ENCODE results near the gene TTYH1.
"Not testable (repeated sequence)": the region's sequence is repeated elsewhere in the genome, so short reads cannot be mapped to it uniquely, and the experiment has no call there.

TTYH1 gene

GRCh38 chr19:54460230-54461005 lies 45.2 kb downstream of the TTYH1 start:
- DNase-seq (ENCODE audit: low spot score): no peak

- DNase-seq (ENCODE audit: low spot score): no peak
Observed at GRCh38 chr19:54461210-54461609, 45.9 kb downstream of the TTYH1 start.

DNA sequence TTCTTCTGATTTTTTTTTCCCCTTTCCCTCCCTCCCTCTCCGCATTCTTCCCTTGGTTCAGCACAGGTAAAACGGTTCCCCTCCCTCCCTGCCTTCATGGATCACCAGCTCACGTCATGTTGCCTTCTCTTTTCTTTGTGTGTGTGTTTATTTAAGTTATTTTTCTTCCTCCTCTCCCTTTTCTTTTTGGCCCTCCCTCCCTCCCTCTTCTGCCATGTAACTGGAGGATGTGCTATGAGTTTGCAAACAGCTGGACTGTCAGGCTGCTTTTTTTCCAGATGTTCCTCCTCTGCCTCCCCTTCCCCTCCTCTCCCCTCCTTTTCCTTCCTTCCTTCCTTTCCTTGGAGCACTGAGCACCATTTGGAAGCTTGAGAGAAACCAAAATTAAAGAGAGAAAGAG lies 46.3 kb downstream of the TTYH1 start:
- DNase-seq (ENCODE audit: low spot score): no peak

DNA sequence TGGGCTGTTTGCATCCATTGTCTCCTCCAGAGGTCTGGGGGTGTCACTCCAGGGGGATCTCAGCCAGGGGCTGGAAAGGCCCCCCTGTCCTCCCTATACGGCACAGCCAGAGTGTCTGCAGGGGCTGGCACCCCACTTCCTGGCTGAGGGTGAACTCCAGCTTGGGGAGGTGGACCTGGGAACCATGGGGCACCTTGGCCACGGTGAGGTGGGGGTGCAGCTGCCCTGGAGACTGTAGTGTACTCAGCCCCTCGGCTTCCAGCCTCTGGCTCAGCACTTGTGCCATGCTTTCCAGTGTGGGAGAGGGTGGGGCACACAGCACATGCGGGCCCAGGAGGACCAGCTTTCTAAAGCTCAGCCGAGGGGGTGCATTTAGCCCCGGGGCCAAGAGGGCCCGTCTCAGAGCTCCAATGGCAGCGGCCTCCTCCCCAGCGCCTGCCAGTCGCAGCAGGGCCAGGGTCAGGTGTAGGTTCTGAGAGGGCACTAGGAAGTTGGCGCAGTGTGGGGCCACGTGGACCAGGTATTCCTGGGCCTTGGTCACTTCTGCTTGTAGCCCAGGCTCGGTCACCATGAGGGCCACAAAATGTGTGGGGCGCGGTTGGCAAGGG lies 46.9 kb downstream of the TTYH1 start:
- DNase-seq (ENCODE audit: low spot score): no peak

GRCh38 chr19:54462655-54463530 lies 47.6 kb downstream of the TTYH1 start:
- DNase-seq (ENCODE audit: low spot score): peak; percentile 63

GRCh38 chr19:54463531-54464043 lies 48.3 kb downstream of the TTYH1 start, which contains the start of gene LENG9:
LENG9 (minus strand) TSS chr19:54463778; CDS start chr19:54463526, 252 bp downstream.
- peak; percentile 97 for DNase-seq (ENCODE audit: low spot score)

- DNase-seq (ENCODE audit: low spot score): peak; percentile 73
Observed at GRCh38 chr19:54464044-54464629, 48.9 kb downstream of the TTYH1 start.

GRCh38 chr19:54464630-54465425 lies 49.6 kb downstream of the TTYH1 start:
- DNase-seq (ENCODE audit: low spot score): peak; percentile 91

DNA sequence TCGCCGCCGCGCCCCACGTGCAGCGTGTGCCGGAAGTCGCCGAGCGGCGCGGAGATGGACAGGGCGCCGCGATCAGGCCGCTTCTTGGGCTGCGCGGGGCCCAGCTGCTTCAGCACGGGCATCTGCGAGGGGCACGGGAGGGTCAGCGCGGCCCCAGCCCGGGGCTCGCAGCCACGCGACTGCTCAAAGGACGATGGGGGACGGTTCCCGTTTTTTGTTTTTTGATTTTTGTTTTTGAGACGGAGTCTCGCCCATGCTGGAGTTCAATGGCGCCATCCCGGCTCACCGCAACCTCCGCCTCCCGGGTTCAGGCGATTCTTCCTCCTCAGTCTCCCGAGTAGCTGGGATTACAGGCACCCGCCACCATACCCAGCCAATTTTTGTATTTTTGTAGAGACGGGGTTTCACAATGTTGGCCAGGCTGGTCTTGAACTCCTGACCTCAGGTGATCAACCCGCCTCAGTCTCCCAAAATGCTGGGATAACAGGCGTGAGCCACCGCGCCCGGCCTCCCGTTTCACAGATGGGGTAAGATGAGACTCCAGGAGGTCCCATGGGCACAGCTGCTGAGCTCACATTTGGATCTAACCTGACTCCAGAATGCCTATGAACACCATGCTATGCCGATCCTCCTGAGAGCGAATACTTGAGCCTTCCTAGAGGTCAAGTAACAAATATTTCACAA lies 50.3 kb downstream of the TTYH1 start:
- no peak for DNase-seq (ENCODE audit: low spot score)

- DNase-seq (ENCODE audit: low spot score): not testable (repeated sequence)
Observed at GRCh38 chr19:54466110-54466480, 50.8 kb downstream of the TTYH1 start.

DNA sequence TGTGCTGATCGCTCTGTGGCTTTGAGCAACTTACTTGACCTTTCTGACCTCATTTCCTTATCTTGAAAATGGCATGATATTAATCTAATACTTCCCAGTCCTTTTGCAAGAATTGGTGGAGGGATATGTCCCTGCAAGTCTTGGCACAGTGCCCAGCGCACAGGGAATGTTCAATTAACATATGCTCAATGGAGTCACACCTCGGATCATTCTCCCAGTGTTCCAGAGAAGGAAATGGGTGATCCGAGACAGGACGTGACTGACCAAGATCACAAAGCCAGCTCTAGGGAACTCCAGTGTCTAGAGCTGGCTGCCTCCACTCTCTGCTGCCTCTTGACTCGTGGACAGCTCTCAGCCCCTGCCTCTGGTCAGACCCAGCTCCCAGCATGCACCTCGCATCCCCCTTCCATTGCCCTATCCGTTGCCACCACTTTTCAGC lies 54.3 kb downstream of the TTYH1 start:
- DNase-seq (ENCODE audit: low spot score): no peak

- no peak for DNase-seq (ENCODE audit: low spot score)
Observed at GRCh38 chr19:54470276-54470887, 55.1 kb downstream of the TTYH1 start.

- DNase-seq (ENCODE audit: low spot score): peak; percentile 61
Observed at GRCh38 chr19:54470991-54471782, 55.9 kb downstream of the TTYH1 start.

DNA sequence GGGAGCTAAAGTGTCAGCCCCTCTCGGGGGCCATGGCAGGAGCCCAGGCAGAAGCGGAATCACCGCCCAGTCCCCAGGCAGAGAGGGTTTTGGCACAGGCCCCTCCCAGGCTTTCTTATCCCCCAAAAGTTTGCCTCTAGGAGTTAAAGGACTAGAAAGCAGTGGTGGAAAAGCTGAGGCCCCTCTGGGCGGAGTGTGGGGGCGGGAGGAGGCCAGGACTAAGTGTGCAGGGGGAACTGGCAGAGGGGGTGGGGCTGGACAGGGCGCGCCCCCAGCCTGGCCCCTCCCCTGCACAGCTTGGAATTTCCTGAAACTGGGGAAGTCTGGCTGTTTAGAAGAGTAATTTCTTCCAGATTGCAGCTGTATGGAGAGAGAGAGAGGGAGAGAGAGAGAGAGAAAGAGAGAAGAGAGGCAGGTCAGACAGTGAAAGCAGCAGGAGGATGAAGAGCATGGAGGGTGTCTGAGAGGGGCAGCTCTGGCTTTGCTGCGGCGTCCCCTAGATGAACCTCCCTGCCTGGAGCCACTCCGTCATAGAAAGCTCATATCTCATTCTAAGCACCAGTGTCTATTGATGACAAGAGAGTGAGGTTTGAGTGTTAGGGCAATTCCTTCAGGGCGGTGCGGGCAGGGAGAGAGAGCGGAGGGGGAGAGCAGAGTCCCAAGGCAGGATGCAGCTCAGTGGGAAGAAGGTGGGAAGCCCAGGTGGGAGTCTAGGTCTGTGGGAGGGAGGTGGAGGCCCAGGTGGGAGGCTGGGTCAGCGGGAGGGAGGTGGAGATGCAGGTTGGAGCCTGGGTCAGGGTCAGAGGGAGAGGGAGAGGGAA lies 58.0 kb downstream of the TTYH1 start, which contains the start of gene CDC42EP5:
CDC42EP5 (minus strand) TSS at position 226 of the 821 bp plus-strand sequence. CDS start 7,749 bp downstream, outside the sequence.
- DNase-seq (ENCODE audit: low spot score): no peak

DNA sequence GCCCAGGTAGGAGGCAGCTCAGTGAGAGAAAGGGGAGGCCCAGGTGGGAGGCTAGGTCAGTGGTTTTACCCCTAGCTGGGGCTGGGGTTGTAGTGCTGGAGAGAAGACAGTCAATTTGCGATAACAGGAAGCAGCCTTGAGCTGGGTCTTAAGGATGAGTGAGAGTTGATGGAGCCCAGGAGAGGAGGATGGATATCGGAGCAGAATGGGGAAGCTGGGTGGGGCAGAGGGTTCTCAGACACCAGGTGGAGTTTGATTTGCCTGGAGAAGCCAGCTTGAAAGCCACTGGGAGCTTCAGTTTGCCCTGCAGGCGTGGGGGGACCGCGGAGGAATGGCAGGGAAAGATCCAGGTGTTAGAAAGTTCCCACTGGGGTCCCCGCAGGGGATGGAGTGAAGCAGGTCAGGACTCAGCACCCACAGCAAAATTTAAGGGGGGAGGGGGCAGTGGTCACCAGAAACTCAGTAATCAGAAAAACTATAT lies 58.7 kb downstream of the TTYH1 start:
- DNase-seq (ENCODE audit: low spot score): no peak

- DNase-seq (ENCODE audit: low spot score): no peak
Observed at GRCh38 chr19:54475706-54476105, 60.4 kb downstream of the TTYH1 start.

GRCh38 chr19:54477650-54478049 lies 62.4 kb downstream of the TTYH1 start:
- no peak for DNase-seq (ENCODE audit: low spot score)

GRCh38 chr19:54478677-54479266 lies 63.5 kb downstream of the TTYH1 start:
- DNase-seq (ENCODE audit: low spot score): peak; percentile 69

All from Ammon's horn (tissue), 1 donor.